ENCODE data around the gene MYO16. TPM values are rescaled to one million over a fixed set of nuclear protein-coding genes. Genes with fewer than 3 reads are reported as not detected.

Gene MYO16
- total RNA-seq, 1 donor from 2014 or later = 0.49 TPM

DNA sequence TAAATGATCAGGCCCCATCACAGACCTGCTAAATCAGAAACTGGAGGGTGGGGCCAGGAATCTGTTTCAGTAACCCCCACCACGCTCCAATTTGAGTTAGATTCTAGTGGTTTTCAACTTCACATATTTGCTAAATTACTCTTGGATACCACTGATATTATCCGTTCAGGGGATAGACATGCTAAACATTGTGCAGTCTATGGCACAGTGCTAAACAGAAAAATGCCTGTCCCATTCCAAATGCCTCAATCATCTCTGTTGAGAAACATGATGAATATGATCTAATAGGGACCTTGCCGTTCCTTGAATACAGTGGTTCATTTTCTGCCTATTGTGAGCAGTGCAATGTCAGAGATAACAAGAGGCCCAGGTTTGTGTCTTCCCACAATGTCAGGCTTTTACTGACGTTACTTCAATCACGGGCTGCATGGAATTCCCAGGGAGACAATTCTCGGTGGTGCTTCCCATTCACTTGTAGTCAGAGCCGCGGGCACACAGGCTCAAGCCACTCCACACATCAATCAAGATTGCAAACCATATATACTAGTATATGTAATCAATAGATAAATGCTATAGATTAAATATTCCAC lies 52.7 kb downstream of the MYO16 start:
- Histone ChIP-seq H3K9me3 (no peaks in the 10 kb centered on the region), H3K36me3 (no peaks in the 10 kb centered on the region), H3K4me1 (no peaks in the 10 kb centered on the region), H3K27ac (no peak overlapping the region), H3K4me3 (no peak overlapping the region), H3K27me3 (no peaks in the 10 kb centered on the region)
- no peak for TF ChIP-seq POLR2A (IDR thresholded peaks at IDR 0.05)
- TF ChIP-seq, protein P1, sequence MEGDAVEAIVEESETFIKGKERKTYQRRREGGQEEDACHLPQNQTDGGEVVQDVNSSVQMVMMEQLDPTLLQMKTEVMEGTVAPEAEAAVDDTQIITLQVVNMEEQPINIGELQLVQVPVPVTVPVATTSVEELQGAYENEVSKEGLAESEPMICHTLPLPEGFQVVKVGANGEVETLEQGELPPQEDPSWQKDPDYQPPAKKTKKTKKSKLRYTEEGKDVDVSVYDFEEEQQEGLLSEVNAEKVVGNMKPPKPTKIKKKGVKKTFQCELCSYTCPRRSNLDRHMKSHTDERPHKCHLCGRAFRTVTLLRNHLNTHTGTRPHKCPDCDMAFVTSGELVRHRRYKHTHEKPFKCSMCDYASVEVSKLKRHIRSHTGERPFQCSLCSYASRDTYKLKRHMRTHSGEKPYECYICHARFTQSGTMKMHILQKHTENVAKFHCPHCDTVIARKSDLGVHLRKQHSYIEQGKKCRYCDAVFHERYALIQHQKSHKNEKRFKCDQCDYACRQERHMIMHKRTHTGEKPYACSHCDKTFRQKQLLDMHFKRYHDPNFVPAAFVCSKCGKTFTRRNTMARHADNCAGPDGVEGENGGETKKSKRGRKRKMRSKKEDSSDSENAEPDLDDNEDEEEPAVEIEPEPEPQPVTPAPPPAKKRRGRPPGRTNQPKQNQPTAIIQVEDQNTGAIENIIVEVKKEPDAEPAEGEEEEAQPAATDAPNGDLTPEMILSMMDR (IDR thresholded peaks at IDR 0.05) = no peak
- TF ChIP-seq POLR2AphosphoS5 (IDR thresholded peaks at IDR 0.05; ENCODE audit: insufficient read depth in 1 of 2, low read depth in 1 of 2) = no peak
- DNase-seq (ENCODE audit: extremely low spot score in 2 of 2) = no peak
- intact Hi-C loops (cut with DNase I) = no loop called here

DNA sequence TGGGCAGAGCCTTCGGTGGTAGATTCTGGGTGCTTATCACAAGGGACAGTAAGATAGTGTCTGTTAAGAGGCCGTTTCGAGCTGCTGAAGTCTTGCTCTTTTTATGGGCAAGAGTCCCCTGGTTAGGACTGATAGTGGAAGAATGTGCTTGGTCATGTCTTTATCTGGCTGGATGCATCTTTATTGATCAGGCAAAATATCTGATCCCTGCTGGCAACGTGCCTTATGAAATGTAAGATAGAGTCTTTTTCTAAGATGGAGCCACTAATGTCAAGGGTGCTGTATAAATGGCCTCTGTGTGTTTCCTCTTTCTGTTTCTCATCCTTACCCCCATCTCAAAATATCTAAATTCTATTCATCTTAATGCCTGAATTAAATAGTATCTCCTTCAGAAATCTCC lies 53.3 kb downstream of the MYO16 start:
- TF ChIP-seq, protein P1 (IDR thresholded peaks at IDR 0.05) = no peak
- TF ChIP-seq POLR2A (IDR thresholded peaks at IDR 0.05) (no peak), POLR2AphosphoS5 (IDR thresholded peaks at IDR 0.05; ENCODE audit: insufficient read depth in 1 of 2, low read depth in 1 of 2) (no peak)
- intact Hi-C loops (cut with DNase I) = no loop called here
- H3K27me3 ChIP-seq = no peaks in the 10 kb centered on the region
- H3K4me3 ChIP-seq = no peak overlapping the region
- no peak overlapping the region for H3K27ac ChIP-seq
- no peaks in the 10 kb centered on the region for H3K9me3 ChIP-seq
- no peak for DNase-seq (ENCODE audit: extremely low spot score in 2 of 2)
- H3K36me3 ChIP-seq = no peaks in the 10 kb centered on the region
- H3K4me1 ChIP-seq = no peaks in the 10 kb centered on the region

DNA sequence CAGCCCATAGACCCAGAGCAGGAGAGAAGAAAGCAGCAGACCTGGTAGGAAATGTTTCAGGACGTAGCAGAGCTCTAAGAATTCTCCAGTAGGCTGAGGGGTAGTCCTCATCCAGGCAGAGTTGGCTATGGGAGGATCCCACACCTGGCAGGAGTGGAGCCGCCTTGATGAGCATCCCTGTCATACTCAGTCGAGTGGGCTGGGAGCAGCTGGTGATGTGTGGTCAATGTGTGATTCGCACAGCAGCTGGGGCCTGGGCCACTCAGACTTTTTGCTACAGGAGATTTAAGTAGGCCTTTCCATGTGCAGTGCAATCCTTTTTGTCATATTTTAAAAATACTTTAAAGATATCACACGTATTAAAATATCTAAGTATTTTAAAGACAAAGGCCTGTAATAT lies 56.6 kb downstream of the MYO16 start:
- Histone ChIP-seq H3K27ac (no peak overlapping the region), H3K9me3 (no peaks in the 10 kb centered on the region), H3K36me3 (no peaks in the 10 kb centered on the region), H3K4me1 (no peaks in the 10 kb centered on the region), H3K27me3 (no peaks in the 10 kb centered on the region), H3K4me3 (no peak overlapping the region)
- TF ChIP-seq POLR2A (IDR thresholded peaks at IDR 0.05) (no peak), POLR2AphosphoS5 (IDR thresholded peaks at IDR 0.05; ENCODE audit: insufficient read depth in 1 of 2, low read depth in 1 of 2) (no peak)
- TF ChIP-seq, protein P1 (IDR thresholded peaks at IDR 0.05) = no peak
- intact Hi-C loops (cut with DNase I) = no loop called here
- DNase-seq (ENCODE audit: extremely low spot score in 2 of 2) = no peak

DNA sequence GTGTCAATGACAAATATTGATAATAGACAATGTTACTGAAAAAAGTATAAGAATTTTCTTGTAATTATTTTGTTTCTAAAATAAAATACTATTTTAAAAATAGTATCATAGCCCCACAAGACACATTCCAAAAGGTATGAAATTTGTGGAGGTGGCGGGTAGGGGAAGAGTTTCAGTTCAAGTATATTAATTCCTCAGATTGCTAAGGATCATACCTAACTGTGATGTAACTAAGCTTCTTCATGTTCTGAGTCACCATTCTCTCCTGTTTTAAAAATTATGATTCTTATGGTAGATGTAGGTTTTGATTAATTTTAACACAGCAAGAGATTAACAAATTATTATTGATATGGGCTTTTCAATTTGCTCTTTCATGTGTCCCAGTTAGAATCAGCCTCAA lies 61.3 kb downstream of the MYO16 start:
- intact Hi-C loops (cut with DNase I) = no loop called here
- Histone ChIP-seq H3K4me1 (no peaks in the 10 kb centered on the region), H3K36me3 (no peaks in the 10 kb centered on the region), H3K4me3 (no peak overlapping the region), H3K27me3 (no peaks in the 10 kb centered on the region), H3K9me3 (no peaks in the 10 kb centered on the region), H3K27ac (no peak overlapping the region)
- DNase-seq (ENCODE audit: extremely low spot score in 2 of 2) = no peak
- TF ChIP-seq POLR2AphosphoS5 (IDR thresholded peaks at IDR 0.05; ENCODE audit: insufficient read depth in 1 of 2, low read depth in 1 of 2) (no peak), POLR2A (IDR thresholded peaks at IDR 0.05) (no peak)
- TF ChIP-seq, protein P1 (IDR thresholded peaks at IDR 0.05) = no peak

DNA sequence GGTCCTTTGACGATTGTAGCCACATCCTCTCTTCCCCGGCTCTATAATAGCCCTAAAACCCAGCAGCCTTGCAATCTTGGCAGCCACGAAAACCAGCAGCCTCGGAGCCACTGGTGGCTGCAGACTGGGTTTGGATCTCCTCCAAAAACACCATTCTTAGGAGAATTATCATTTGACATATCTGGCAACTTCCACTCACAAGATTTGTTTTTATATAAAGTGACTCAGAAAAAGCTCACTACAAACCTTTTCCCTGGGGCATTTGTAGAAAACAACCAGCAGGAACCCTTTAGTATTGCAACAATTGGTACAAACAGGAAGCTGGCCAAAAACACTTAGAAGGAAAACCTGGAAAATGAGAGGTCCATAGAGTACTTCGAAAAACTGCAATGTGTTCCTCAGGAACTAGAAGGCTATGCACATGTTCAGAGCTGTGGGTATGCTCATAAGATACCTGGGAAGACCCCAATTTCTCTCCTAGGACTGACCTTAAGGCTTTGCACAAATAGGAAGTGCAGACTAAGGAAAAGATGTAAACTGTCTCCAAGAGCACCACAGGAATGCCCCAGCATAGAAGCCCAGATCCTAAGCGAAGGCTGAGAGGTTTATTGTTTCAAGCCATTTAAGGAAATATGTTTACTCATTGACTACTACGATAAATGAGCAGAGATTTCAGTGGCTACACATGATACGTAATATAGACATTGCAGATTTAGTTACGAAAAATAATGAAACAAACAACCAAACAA lies 71.2 kb downstream of the MYO16 start:
- Histone ChIP-seq H3K27ac (no peak overlapping the region), H3K27me3 (no peaks in the 10 kb centered on the region), H3K4me3 (no peak overlapping the region), H3K4me1 (no peaks in the 10 kb centered on the region), H3K36me3 (no peaks in the 10 kb centered on the region), H3K9me3 (peaks cover 3% of the 10 kb centered on the region)
- TF ChIP-seq, protein P1 (IDR thresholded peaks at IDR 0.05) = no peak
- TF ChIP-seq POLR2AphosphoS5 (IDR thresholded peaks at IDR 0.05; ENCODE audit: insufficient read depth in 1 of 2, low read depth in 1 of 2) (no peak), POLR2A (IDR thresholded peaks at IDR 0.05) (no peak)
- intact Hi-C loops (cut with DNase I) = no loop called here
- no peak for DNase-seq (ENCODE audit: extremely low spot score in 2 of 2)
